NCI-H2081 (cell line): Measurements from ENCODE around the gene MEX3A.
"Not testable (repeated sequence)": the region's sequence is repeated elsewhere in the genome, so short reads cannot be mapped to it uniquely, and the experiment has no call there.

Experiments used
- DNase-seq, 2 experiments: peaks; one replicate each; lab custom pipeline; 2025; lab: John Stamatoyannopoulos, UW

The MEX3A gene

GRCh38 chr1:156078728-156079127, 3.5 kb downstream of the MEX3A start:
- no peak for DNase-seq

GRCh38 chr1:156077430-156077760, 4.9 kb downstream of the MEX3A start:
- DNase-seq = no peak

- DNase-seq = no peak
Observed at GRCh38 chr1:156076609-156077429, 5.4 kb downstream of the MEX3A start.

GRCh38 chr1:156075775-156076204, 6.5 kb downstream of the MEX3A start:
- no peak for DNase-seq

- DNase-seq = no peak
Observed at GRCh38 chr1:156075162-156075561, 7.1 kb downstream of the MEX3A start.

GRCh38 chr1:156074661-156075060, 7.6 kb downstream of the MEX3A start:
- DNase-seq = no peak

GRCh38 chr1:156073740-156074139, 8.5 kb downstream of the MEX3A start:
- no peak for DNase-seq

GRCh38 chr1:156073110-156073687, 9.1 kb downstream of the MEX3A start:
- no peak for DNase-seq

GRCh38 chr1:156072251-156072650, 10.0 kb downstream of the MEX3A start:
- DNase-seq = no peak

- DNase-seq = not testable (repeated sequence)
Observed at GRCh38 chr1:156071332-156071816, 10.9 kb downstream of the MEX3A start.

GRCh38 chr1:156070548-156070947, 11.7 kb downstream of the MEX3A start:
- peak; percentile 26 to 34 for DNase-seq

- DNase-seq = no peak
Observed at GRCh38 chr1:156069490-156070455, 12.5 kb downstream of the MEX3A start.

GRCh38 chr1:156067262-156067661, 15.0 kb downstream of the MEX3A start:
- DNase-seq = no peak

GRCh38 chr1:156065871-156066270, 16.4 kb downstream of the MEX3A start:
- no peak for DNase-seq

- no peak for DNase-seq
Observed at GRCh38 chr1:156065212-156065611, 17.1 kb downstream of the MEX3A start.

GRCh38 chr1:156064615-156065014, 17.6 kb downstream of the MEX3A start:
- no peak for DNase-seq

GRCh38 chr1:156063997-156064285, 18.3 kb downstream of the MEX3A start:
- DNase-seq = no peak

- DNase-seq = no peak
Observed at GRCh38 chr1:156062189-156062588, 20.1 kb downstream of the MEX3A start.

- DNase-seq = peak; percentile 91 to 96
Observed at GRCh38 chr1:156060937-156061636, 21.2 kb downstream of the MEX3A start, which contains the start of gene RAB25. Gene RAB25, plus strand, starts transcription at chr1:156061160. Its CDS starts 241 bp downstream, at chr1:156061401.

GRCh38 chr1:156056326-156056849, 25.9 kb downstream of the MEX3A start:
- DNase-seq = no peak

GRCh38 chr1:156055281-156056048, 26.8 kb downstream of the MEX3A start:
- no peak for DNase-seq
